ENCODE results near the gene KLHL29.

DNA sequence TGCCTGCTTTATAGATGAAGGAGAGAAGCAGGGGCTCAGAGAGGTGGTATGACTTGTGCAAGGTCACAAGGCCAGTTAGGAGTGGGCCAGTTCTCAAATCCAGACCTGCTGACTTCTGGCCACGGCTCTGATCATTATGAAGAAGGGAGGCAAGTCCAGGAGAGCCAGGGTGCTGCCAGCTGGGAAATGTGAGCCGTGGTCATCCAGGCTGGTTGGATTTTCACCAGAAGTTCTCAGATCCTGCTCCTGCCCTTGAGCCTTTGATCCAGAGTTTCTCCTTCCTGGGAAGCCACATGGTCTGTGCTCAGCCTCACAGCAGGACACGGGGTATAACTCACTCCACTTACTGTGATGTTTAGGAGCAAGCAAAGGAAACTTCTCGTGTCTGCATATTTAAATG lies 239.9 kb downstream of the KLHL29 start:
- TF ChIP-seq POLR2A (IDR thresholded peaks at IDR 0.05): no peak
- TF ChIP-seq, protein P1, sequence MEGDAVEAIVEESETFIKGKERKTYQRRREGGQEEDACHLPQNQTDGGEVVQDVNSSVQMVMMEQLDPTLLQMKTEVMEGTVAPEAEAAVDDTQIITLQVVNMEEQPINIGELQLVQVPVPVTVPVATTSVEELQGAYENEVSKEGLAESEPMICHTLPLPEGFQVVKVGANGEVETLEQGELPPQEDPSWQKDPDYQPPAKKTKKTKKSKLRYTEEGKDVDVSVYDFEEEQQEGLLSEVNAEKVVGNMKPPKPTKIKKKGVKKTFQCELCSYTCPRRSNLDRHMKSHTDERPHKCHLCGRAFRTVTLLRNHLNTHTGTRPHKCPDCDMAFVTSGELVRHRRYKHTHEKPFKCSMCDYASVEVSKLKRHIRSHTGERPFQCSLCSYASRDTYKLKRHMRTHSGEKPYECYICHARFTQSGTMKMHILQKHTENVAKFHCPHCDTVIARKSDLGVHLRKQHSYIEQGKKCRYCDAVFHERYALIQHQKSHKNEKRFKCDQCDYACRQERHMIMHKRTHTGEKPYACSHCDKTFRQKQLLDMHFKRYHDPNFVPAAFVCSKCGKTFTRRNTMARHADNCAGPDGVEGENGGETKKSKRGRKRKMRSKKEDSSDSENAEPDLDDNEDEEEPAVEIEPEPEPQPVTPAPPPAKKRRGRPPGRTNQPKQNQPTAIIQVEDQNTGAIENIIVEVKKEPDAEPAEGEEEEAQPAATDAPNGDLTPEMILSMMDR (IDR thresholded peaks at IDR 0.05): no peak
